Endothelial cell of umbilical vein (primary cell): ENCODE measurements around the gene B4GALNT4. TPM values are rescaled to one million over a fixed set of nuclear protein-coding genes. Genes with fewer than 3 reads are reported as not detected.
A peak's percentile ranks its signal among the peaks of the same experiment; 100 is the strongest.

Experiments
- BruUV-seq: library from RNA; stranded (reverse); fragments of 400-500 nt; replicated peaks from 2 replicates; lab custom pipeline; 2021; lab: Mats Ljungman, UMichigan
- CTCF ChIA-PET: fragments of 300-600, 350-600 bp; sonication (Branson Sonifier 250); formaldehyde crosslinking; loops from one replicate; lab custom pipeline; 2021; ENCODE audit warnings: antibody characterized with exemption, inconsistent platforms; lab: Charles Lee
- POLR2A ChIA-PET: fragments of 300-600, 350-600 bp; sonication (Branson Sonifier 250); formaldehyde crosslinking; loops from one replicate; lab custom pipeline; 2021; ENCODE audit warnings: antibody characterized with exemption, inconsistent platforms; lab: Charles Lee
- DNase-seq: peaks from one replicate; pipeline ENCODE4 v3.0.0-alpha.2; 2011; ENCODE audit warnings: low read depth, low spot score
- FAIRE-seq: peaks from 2 replicates; lab custom pipeline; 2011; peaks lifted over from hg19 to GRCh38; lab: Jason Lieb, UNC
- H2AFZ ChIP-seq: 2 replicates; pipeline ENCODE4 v1.6.0; 2012; ENCODE audit warnings: low read depth, low read length, control low read depth, inconsistent platforms
- H3K27ac ChIP-seq: 2 replicates; pipeline ENCODE4 v1.5.1; 2011; ENCODE audit warnings: low read depth, mild to moderate bottlenecking, control low read depth, low read length, moderate library complexity; ENCODE audit not compliant: insufficient read depth
- H3K27me3 ChIP-seq, 2 experiments: 2 replicates each; pipeline versions ENCODE4 v1.6.0 to v1.6.1; 2011; ENCODE audit warnings: low read length in 2 of 2, mixed read lengths in 1 of 2; ENCODE audit not compliant: control insufficient read depth in 2 of 2, insufficient read depth in 2 of 2
- H3K36me3 ChIP-seq, 2 experiments: 2 replicates in 1 of 2; 3 replicates in 1 of 2; pipeline ENCODE4 v1.5.1; 2011; ENCODE audit warnings: low read length in 2 of 2, mild to moderate bottlenecking in 1 of 2, moderate library complexity in 1 of 2; ENCODE audit not compliant: control insufficient read depth in 2 of 2, insufficient read depth in 2 of 2; ENCODE audit errors: extremely low read depth in 1 of 2
- H3K4me1 ChIP-seq: 3 replicates; pipeline ENCODE4 v1.5.1; 2011; ENCODE audit warnings: mild to moderate bottlenecking, low read length; ENCODE audit not compliant: control insufficient read depth, insufficient read depth; ENCODE audit errors: extremely low read depth
- H3K4me2 ChIP-seq: 2 replicates; pipeline ENCODE4 v1.6.1; 2011; ENCODE audit warnings: low read length, control low read depth, mixed read lengths; ENCODE audit not compliant: insufficient read depth
- H3K4me3 ChIP-seq, 3 experiments: fragments of 200-600 bp in 1 of 3; sonication (generic), shearing (Covaris generic) in 1 of 3; replicated peaks in 1 of 3; 2 replicates each; pipeline ENCODE4 v1.5.1; 2011 to 2016; ENCODE audit warnings: control low read depth in 3 of 3, low read length in 3 of 3, mild to moderate bottlenecking in 2 of 3, inconsistent platforms in 1 of 3, low read depth in 1 of 3, moderate library complexity in 1 of 3; ENCODE audit not compliant: insufficient read depth in 1 of 3
- H3K79me2 ChIP-seq: 2 replicates; pipeline ENCODE4 v1.6.0; 2012; ENCODE audit warnings: low read length, inconsistent platforms; ENCODE audit not compliant: control insufficient read depth, insufficient read depth
- H3K9ac ChIP-seq: replicated peaks from 2 replicates; pipeline ENCODE3; 2011; ENCODE audit warnings: low read length, control low read depth; ENCODE audit not compliant: insufficient read depth; ENCODE audit errors: extremely low read depth
- H3K9me1 ChIP-seq: replicated peaks from 3 replicates; pipeline ENCODE4 v1.6.0; 2011; ENCODE audit warnings: mild to moderate bottlenecking, low read length; ENCODE audit not compliant: control insufficient read depth, insufficient read depth; ENCODE audit errors: extremely low read depth
- H3K9me3 ChIP-seq: replicated peaks from 2 replicates; pipeline ENCODE4 v1.5.1; 2012; ENCODE audit warnings: low read length, inconsistent platforms; ENCODE audit not compliant: control insufficient read depth, insufficient read depth
- H4K20me1 ChIP-seq: replicated peaks from 2 replicates; pipeline ENCODE3; 2011; ENCODE audit warnings: mild to moderate bottlenecking, low read length; ENCODE audit not compliant: control insufficient read depth, insufficient read depth; ENCODE audit errors: extremely low read depth
- EZH2 ChIP-seq: IDR thresholded peaks from 2 replicates; pipeline ENCODE4 v1.6.1; 2012; ENCODE audit warnings: borderline replicate concordance, low read depth, mild to moderate bottlenecking, moderate library complexity, low read length, inconsistent platforms; ENCODE audit not compliant: severe bottlenecking
- FOS ChIP-seq: IDR thresholded peaks from 2 replicates; pipeline ENCODE4 v1.6.1; 2011; ENCODE audit warnings: mild to moderate bottlenecking, low read length, moderate library complexity, borderline replicate concordance; ENCODE audit not compliant: insufficient read depth
- GATA2 ChIP-seq: IDR thresholded peaks from 2 replicates; pipeline ENCODE4 v1.7.0; 2011; ENCODE audit warnings: low read depth, mild to moderate bottlenecking, moderate library complexity, mixed read lengths, low read length; ENCODE audit not compliant: insufficient read length, insufficient read depth
- JUN ChIP-seq: IDR thresholded peaks from 2 replicates; pipeline ENCODE4 v1.6.1; 2011; ENCODE audit warnings: borderline replicate concordance, low read depth; ENCODE audit not compliant: insufficient read length, insufficient read depth
- MAX ChIP-seq: IDR thresholded peaks from 2 replicates; pipeline ENCODE4 v1.6.1; 2011; ENCODE audit not compliant: insufficient read depth, insufficient read length
- MYC ChIP-seq: IDR thresholded peaks from one replicate; pipeline ENCODE4 v1.6.1; 2011; ENCODE audit warnings: mild to moderate bottlenecking, low read depth, low read length
- POLR2A ChIP-seq: IDR thresholded peaks from 2 replicates; pipeline ENCODE4 v1.6.1; 2012; ENCODE audit warnings: low read depth, mild to moderate bottlenecking, control low read depth, low read length
- POLR2AphosphoS5 ChIP-seq: IDR thresholded peaks from 2 replicates; pipeline ENCODE4 v1.6.1; 2012; ENCODE audit warnings: low read depth, mild to moderate bottlenecking, control low read depth, low read length, moderate library complexity; ENCODE audit not compliant: insufficient read depth
- dilution Hi-C: fragments of 300-500 bp; cut with MboI; formaldehyde crosslinking; loops from one replicate; pipeline ENCODE4 v1.15.0; 2019; ENCODE audit warnings: low sequenced_read_pairs; ENCODE audit not compliant: extremely low pct_ligation_motif_present
- intact Hi-C: fragments of 100-400 bp; cut with micrococcal nuclease; formaldehyde crosslinking; loops from one replicate; pipeline ENCODE4 v1.10.0; 2022
- polyA plus RNA-seq, 4 experiments: library from polyadenylated mRNA; depleted of rRNA in 3 of 4; stranded (reverse) in 3 of 4; unstranded in 1 of 4; fragments of >200 nt; gene quantifications; 2 replicates each; pipeline versions ENCODE4 v1.2.1 to v1.2.3, GENCODE V29; 2011 to 2012; ENCODE audit warnings: missing spikeins in 1 of 4
- total RNA-seq: library from RNA; stranded (reverse); gene quantifications from 2 replicates; pipeline ENCODE4 v1.2.3, GENCODE V29; 2021
- TF ChIP-seq, protein P1 (sequence below), 2 donors: IDR thresholded peaks; 1 replicate in 1 of 2; 2 replicates in 1 of 2; pipeline ENCODE4 v1.5.1; 2011; ENCODE audit warnings: low read length in 2 of 2, mild to moderate bottlenecking in 2 of 2, moderate library complexity in 2 of 2, control low read depth in 1 of 2, inconsistent platforms in 1 of 2, low read depth in 1 of 2; ENCODE audit not compliant: insufficient read depth in 1 of 2; ENCODE audit errors: extremely low read depth in 1 of 2

B4GALNT4 gene
- total and polyA plus RNA-seq, 2 donors (not counting 3 experiments of a cell fraction or from before 2014, with no cell fraction given) = 9.2 to 9.6 TPM

GRCh38 chr11:393219-394033 is 24.1 kb downstream of the B4GALNT4 start:
- CTCF ChIA-PET = no interaction called here
- peaks cover 2% of the 10 kb centered on the region for H3K4me1 ChIP-seq
- no peaks in the 10 kb centered on the region for H4K20me1 ChIP-seq
- no peak overlapping the region for H3K4me2 ChIP-seq
- POLR2A ChIA-PET = no interaction called here
- FAIRE-seq = peak; percentile 33
- H3K36me3 ChIP-seq = no peaks in the 10 kb centered on the region
- no peak overlapping the region for H3K27ac ChIP-seq
- no peaks in the 10 kb centered on the region for H3K9me1 ChIP-seq
- H3K79me2 ChIP-seq = no peaks in the 10 kb centered on the region
- H2AFZ ChIP-seq = no peak overlapping the region
- no peaks in the 10 kb centered on the region for H3K27me3 ChIP-seq
- BruUV-seq = no TSS peak
- H3K4me3 ChIP-seq = no peak overlapping the region
- TF ChIP-seq POLR2AphosphoS5 (no peak), JUN (no peak), MAX (no peak), FOS (no peak), EZH2 (no peak), POLR2A (no peak), MYC (no peak), GATA2 (no peak)
- TF ChIP-seq, protein P1, sequence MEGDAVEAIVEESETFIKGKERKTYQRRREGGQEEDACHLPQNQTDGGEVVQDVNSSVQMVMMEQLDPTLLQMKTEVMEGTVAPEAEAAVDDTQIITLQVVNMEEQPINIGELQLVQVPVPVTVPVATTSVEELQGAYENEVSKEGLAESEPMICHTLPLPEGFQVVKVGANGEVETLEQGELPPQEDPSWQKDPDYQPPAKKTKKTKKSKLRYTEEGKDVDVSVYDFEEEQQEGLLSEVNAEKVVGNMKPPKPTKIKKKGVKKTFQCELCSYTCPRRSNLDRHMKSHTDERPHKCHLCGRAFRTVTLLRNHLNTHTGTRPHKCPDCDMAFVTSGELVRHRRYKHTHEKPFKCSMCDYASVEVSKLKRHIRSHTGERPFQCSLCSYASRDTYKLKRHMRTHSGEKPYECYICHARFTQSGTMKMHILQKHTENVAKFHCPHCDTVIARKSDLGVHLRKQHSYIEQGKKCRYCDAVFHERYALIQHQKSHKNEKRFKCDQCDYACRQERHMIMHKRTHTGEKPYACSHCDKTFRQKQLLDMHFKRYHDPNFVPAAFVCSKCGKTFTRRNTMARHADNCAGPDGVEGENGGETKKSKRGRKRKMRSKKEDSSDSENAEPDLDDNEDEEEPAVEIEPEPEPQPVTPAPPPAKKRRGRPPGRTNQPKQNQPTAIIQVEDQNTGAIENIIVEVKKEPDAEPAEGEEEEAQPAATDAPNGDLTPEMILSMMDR (IDR thresholded peaks at IDR 0.05; ENCODE audit: extremely low read depth in 1 of 2, insufficient read depth in 1 of 2, low read depth in 1 of 2, low read length in 2 of 2) = no peak
- DNase-seq = no peak
- dilution Hi-C loops = no loop called here
- no peak overlapping the region for H3K9ac ChIP-seq
- intact Hi-C loops = no loop called here
- H3K9me3 ChIP-seq = no peaks in the 10 kb centered on the region
